SIG-M5 treated with dmso at 0.1 percent for 504 hours (cell line): ENCODE results near the gene RIMBP2.

Experiments
- DNase-seq: peaks from one replicate; lab custom pipeline; 2025; ENCODE audit not compliant: unreplicated experiment; lab: John Stamatoyannopoulos, UW

Gene RIMBP2

GRCh38 chr12:130634866-130635265 is 81.2 kb downstream of the RIMBP2 start:
- DNase-seq = no peak

DNA sequence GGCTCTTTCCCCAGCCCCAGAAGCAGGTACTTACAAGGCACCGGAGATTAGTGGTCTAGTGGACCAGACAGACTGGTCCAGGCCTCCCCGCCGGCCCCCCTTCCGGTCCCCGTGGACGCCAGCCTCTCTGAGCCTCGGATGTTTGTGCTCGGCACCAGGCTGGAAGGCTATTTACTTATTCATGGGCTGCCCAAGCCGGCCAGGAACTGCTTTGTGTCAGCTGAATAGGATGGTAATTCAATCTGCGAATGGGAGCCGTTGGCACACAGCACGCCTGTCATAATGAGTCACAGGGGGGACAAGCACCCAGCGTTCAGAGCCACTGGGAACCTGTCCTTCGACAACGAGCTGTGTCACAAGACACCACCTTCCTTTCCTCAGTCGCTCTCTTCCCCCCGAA is 82.3 kb downstream of the RIMBP2 start:
- DNase-seq = no peak

GRCh38 chr12:130632642-130633041 is 83.5 kb downstream of the RIMBP2 start:
- no peak for DNase-seq

DNA sequence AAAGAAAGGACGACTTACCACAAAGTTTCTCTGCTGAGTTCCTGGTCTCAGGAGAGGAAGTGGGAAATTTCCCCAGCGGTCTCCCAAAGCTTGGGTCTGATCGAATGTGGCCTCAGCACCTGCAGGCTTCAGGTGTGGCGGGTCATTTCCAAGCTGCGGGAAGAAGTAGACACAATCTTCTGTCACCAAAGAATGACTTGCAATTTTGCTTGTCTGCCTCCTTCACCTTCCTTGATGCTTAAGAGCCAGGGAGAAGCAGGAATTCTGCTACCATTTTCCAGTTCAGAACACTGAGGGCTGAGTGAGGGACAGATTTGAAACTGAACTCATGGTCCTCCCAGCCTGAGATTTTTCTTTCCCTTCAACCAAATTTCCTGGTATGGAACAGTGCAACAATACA is 87.8 kb downstream of the RIMBP2 start:
- DNase-seq = no peak

DNA sequence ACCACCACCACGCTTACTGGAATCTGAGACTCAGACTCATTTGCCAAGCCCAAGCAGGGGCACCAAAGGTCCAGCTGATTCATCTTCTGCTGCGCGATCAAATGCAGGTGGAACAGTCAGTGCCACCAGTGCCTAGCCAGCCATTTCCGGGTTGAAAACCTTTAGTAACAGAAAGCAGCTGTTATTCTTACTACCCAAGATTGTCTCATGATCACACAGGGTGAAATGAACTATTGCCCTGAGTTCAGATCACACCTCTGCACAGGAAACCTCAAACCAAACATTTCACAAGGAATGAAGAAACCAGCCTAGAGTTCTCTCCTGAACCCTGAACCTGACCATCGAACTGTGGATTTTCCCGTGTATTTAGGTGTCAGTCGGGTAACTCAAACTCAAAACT is 88.9 kb downstream of the RIMBP2 start:
- DNase-seq = no peak

- no peak for DNase-seq
Observed at GRCh38 chr12:130626601-130627000, 89.5 kb downstream of the RIMBP2 start.

GRCh38 chr12:130625201-130625600 is 90.9 kb downstream of the RIMBP2 start:
- no peak for DNase-seq

GRCh38 chr12:130622803-130623202 is 93.3 kb downstream of the RIMBP2 start:
- no peak for DNase-seq

GRCh38 chr12:130621696-130622298 is 94.3 kb downstream of the RIMBP2 start:
- DNase-seq = no peak

- DNase-seq = no peak
Observed at GRCh38 chr12:130620756-130621155, 95.3 kb downstream of the RIMBP2 start.

DNA sequence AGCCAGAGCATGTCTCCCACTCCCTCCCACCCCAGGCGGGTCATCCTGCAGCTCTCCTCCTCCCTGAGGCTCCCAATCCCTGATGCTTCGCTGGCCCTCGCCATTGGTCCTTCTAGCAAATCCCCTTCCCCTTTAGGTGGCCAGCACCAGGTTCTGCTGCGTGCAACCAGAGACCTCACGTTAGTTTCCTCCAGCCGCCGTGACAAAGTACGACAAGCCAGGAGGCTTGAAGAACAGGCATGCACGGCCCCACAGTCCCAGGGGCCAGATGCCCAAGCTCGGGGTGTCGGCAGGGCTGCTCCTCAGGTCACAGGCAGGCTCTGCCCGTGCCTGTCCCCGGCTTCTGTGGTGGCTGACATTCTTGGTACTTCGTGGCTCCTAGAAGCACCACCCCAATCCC is 95.8 kb downstream of the RIMBP2 start:
- no peak for DNase-seq

DNA sequence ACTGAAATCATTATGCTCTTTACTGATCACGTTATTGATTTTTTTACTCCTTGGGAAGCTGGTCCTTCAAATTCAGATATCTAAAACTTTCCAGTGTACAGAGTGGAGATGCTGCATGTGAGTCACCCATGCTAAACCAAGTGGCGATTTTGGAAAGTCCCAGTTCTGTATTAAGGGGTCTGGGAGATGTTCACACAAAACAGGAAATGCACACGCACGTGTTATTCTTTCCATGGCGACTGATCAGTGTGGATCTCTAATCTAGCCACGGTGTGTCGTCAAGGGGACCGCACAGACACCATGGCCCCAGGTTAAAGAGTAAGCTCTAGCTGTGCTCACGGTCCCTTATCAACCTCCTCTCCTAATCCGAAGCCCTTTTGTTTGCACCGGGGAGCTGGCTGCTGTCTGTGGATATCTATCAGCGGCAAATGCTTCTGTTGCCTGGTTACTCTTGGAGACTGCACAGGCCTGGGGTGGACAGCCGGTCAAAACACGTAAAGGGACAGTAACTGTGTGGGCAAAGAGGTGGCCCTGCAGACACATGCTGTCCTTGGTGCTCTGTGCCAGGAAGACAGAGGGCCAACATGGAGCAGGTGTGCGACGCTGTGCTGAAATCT is 96.6 kb downstream of the RIMBP2 start:
- no peak for DNase-seq

DNA sequence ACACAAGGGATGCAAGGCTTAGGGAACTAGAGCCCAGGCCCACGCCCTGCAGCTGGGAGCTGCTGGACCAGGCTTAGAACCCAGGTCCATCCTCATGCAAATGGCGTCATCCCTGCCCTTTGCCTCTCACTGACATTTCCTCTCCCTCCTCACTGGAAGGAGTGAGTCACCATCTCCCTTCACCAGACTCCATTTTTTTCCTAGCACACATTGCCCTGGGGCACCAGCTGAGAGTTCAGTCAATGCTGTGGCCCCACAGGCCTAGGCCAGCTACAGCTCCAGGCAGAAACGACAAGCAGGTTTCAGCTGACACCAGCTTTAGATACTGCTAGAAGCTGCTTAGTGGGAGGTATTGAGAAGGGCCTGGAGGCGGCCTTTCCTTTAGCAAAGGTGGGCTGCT is 98.9 kb downstream of the RIMBP2 start:
- DNase-seq = no peak

DNA sequence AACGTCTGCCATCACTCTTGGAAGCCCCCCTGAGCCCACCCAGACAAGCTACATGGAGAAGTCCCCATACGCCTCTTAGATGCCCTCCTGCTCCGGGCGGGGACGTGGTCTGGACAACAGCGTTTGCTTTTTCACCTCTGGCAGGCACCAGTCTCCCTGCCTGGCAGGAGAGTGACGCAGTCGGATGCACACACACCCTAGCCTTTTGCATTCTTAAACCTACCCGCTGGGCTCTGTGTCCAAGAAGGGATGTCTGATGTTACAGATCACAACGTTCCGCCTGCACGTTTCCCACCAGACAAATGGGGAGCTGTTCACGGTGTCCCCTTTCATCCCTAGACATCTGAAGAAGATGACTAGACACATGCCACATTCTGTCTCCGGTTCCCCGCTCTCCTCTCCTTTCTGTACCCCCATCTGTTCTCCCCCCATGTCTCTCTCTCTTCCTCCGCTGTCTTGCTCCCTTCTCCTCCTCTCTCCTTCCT is 100.2 kb downstream of the RIMBP2 start:
- DNase-seq = no peak

- no peak for DNase-seq
Observed at GRCh38 chr12:130614530-130614905, 101.6 kb downstream of the RIMBP2 start.

- DNase-seq = no peak
Observed at GRCh38 chr12:130613831-130614529, 102.1 kb downstream of the RIMBP2 start.

DNA sequence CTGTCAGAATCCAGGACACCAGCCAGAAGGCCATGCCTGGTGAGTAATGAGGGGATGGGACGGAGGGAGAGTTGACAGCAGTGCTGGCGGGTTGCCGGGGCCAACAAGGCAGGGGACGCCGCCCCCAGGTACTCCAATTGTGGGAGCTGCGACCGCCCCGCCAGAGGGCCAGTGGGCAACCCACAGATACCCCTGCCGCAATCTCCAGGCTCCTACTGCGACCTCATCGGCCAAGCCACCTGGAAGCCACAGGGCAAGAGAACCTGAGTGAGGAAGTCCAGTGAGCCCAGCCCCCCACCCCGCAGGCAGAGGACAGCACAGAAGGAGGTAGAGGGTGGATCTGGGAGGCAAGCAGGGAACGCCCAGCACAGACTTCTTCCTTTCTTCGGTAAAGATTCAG is 103.0 kb downstream of the RIMBP2 start:
- no peak for DNase-seq

GRCh38 chr12:130611026-130611905 is 104.8 kb downstream of the RIMBP2 start:
- no peak for DNase-seq

DNA sequence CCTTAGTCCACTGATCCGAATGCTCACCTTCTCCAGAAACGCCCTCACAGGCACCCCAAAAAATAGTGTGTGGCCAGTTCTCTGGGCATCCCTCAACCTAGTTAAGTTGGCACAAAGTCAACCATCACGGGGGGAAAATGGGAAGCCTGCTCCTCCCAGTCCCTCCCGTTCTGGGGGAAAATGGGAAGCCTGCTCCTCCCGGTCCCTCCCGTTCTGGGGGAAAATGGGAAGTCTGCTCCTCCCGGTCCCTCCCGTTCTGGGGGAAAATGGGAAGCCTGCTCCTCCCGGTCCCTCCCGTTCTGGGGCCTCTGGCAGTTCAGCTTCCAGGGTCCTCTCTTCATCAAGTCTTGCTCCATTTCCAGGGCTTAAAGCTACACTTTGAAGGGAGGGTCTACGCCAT is 106.1 kb downstream of the RIMBP2 start:
- DNase-seq = no peak

DNA sequence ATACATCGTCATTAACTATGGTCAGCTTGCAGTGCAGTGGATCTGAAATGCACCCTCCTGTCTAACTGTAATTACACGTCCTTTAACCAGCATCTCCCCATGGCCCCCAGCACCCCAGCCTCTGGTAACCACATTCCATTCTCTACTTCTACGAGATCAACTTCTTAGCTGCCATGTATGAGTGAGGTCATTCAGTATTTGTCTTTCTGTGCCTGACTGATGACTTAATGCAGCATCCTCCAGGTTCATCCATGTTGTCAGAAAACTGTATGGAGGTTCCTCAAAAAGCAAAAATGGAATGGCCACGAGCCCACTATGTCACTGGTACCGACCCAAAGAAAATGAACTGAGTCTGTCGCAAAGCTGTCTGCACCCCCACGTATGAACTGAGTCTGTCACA is 107.3 kb downstream of the RIMBP2 start:
- DNase-seq = no peak

GRCh38 chr12:130608132-130608531 is 108.0 kb downstream of the RIMBP2 start:
- DNase-seq = no peak
